Measurements from ENCODE around the gene PTDSS2.

- no peak for TF ChIP-seq CTCF (IDR thresholded peaks at IDR 0.05)
- TF ChIP-seq POLR2A (IDR thresholded peaks at IDR 0.05): no peak
Measured at GRCh38 chr11:403021-403760, 46.9 kb upstream of the PTDSS2 start.

All from suprapubic skin (tissue), 3 donors.